GM12801 (cell line): ENCODE data around the gene CLEC18B.

Experiments used
- CTCF ChIP-seq: IDR thresholded peaks from one replicate; pipeline ENCODE4 v1.5.1; 2011; ENCODE audit warnings: control low read depth; ENCODE audit not compliant: insufficient read length; ENCODE audit errors: extremely low read depth

CLEC18B gene

GRCh38 chr16:74439685-74440084 lies 18.4 kb upstream of the CLEC18B start:
- TF ChIP-seq CTCF, result no peak

GRCh38 chr16:74438492-74438979 lies 17.3 kb upstream of the CLEC18B start:
- no peak for TF ChIP-seq CTCF

- TF ChIP-seq CTCF, result no peak
Measured at GRCh38 chr16:74431516-74431915, 10.2 kb upstream of the CLEC18B start.

- TF ChIP-seq CTCF, result no peak
Measured at GRCh38 chr16:74372953-74373846, 48.1 kb downstream of the CLEC18B start.

- TF ChIP-seq CTCF, result no peak
Measured at GRCh38 chr16:74372369-74372768, 48.9 kb downstream of the CLEC18B start.
